Fibroblast of lung (primary cell): ENCODE measurements around the gene ARHGAP45.

Experiments
- CTCF ChIP-seq, 2 donors: IDR thresholded peaks in 1 of 2; conservative IDR thresholded peaks in 1 of 2; 1 replicate in 1 of 2; 2 replicates in 1 of 2; pipeline ENCODE4 v1.5.1; 2011 to 2012; ENCODE audit warnings: low read length in 2 of 2, control low read depth in 1 of 2, inconsistent platforms in 1 of 2, low read depth in 1 of 2, mild to moderate bottlenecking in 1 of 2
- EZH2 ChIP-seq: IDR thresholded peaks from 2 replicates; pipeline ENCODE4 v1.5.1; 2012; ENCODE audit warnings: low read length, control low read depth, mild to moderate bottlenecking; ENCODE audit errors: missing control alignments

- TF ChIP-seq CTCF (conservative IDR thresholded peaks at IDR 0.05 in 1 of 2, IDR thresholded peaks at IDR 0.05 in 1 of 2; ENCODE audit: low read depth in 1 of 2, low read length in 2 of 2) (no peak), EZH2 (no peak)
Observed at GRCh38 chr19:1068009-1069001, 1.3 kb downstream of the ARHGAP45 start.
